Large intestine (tissue), 12 donors: ENCODE results near the gene RPL13A. TPM values are rescaled to one million over a fixed set of nuclear protein-coding genes. Genes with fewer than 3 reads are reported as not detected.

ENCODE experiments used
- DNase-seq, 2 donors: peaks; one replicate each; pipeline versions ENCODE4 v3.0.0 to v3.0.0-alpha.2; 2013
- H3K27ac ChIP-seq: one replicate; pipeline ENCODE4 v1.5.1; 2013; ENCODE audit warnings: low read length
- H3K27me3 ChIP-seq: 2 replicates; pipeline ENCODE4 v1.6.1; 2013; ENCODE audit warnings: low read length; ENCODE audit not compliant: control insufficient read depth, insufficient read depth
- H3K36me3 ChIP-seq: 2 replicates; pipeline ENCODE4 v1.6.1; 2013; ENCODE audit warnings: low read length; ENCODE audit not compliant: control insufficient read depth, insufficient read depth
- H3K4me1 ChIP-seq: one replicate; pipeline ENCODE4 v1.6.1; 2013; ENCODE audit warnings: low read length; ENCODE audit not compliant: control insufficient read depth, insufficient read depth
- H3K4me3 ChIP-seq: one replicate; pipeline ENCODE4 v1.5.1; 2013; ENCODE audit warnings: low read length
- H3K9me3 ChIP-seq: one replicate; pipeline ENCODE4 v1.6.1; 2013; ENCODE audit warnings: mild to moderate bottlenecking, low read depth, low read length, moderate library complexity; ENCODE audit not compliant: control insufficient read depth
- WGBS: methylation state at CpG from one replicate; pipeline ENCODE4 v1.1.5; 2013; ENCODE audit warnings: low lambda C conversion rate; ENCODE audit not compliant: insufficient coverage; 5-methylcytosine and 5-hydroxymethylcytosine counted together
- long read RNA-seq, 11 donors: transcript quantifications; one replicate each; lab custom pipeline, GENCODE V29; 2026
- polyA plus RNA-seq: library from polyadenylated mRNA; unstranded; fragments of 120-200 nt; gene quantifications from one replicate; pipeline ENCODE4 v1.2.1, GENCODE V29; 2013

The RPL13A gene
- 3,839 TPM for polyA plus RNA-seq
- long read RNA-seq, donor 1, transcript RPL13A-204 (5 exons, 728 nt) = minor isoform, 32 of 1,045 reads
- long read RNA-seq, donor 1, transcript RPL13A-214 (8 exons, 1,122 nt) = minor isoform, 28 of 1,045 reads
- long read RNA-seq, donor 1, transcript RPL13A-201 (8 exons, 1,181 nt) = major isoform, 594 of 1,045 reads
- long read RNA-seq, donor 1, partial matches to known transcripts = 377 of 1,045 reads
- long read RNA-seq, donor 1, other reads (novel, unspliced or antisense) = 12 of 1,045 reads
- long read RNA-seq, donor 2, transcript RPL13A-204 (5 exons, 728 nt) = minor isoform, 85 of 1,726 reads
- long read RNA-seq, donor 2, transcript RPL13A-201 (8 exons, 1,181 nt) = major isoform, 997 of 1,726 reads
- long read RNA-seq, donor 2, transcript RPL13A-214 (8 exons, 1,122 nt) = minor isoform, 32 of 1,726 reads
- long read RNA-seq, donor 2, partial matches to known transcripts = 574 of 1,726 reads
- long read RNA-seq, donor 2, other reads (novel, unspliced or antisense) = 33 of 1,726 reads
- long read RNA-seq, donor 3, transcript RPL13A-214 (8 exons, 1,122 nt) = minor isoform, 34 of 2,554 reads
- long read RNA-seq, donor 3, transcript RPL13A-204 (5 exons, 728 nt) = minor isoform, 94 of 2,554 reads
- long read RNA-seq, donor 3, transcript RPL13A-201 (8 exons, 1,181 nt) = major isoform, 1,608 of 2,554 reads
- long read RNA-seq, donor 3, partial matches to known transcripts = 765 of 2,554 reads
- long read RNA-seq, donor 3, other reads (novel, unspliced or antisense) = 48 of 2,554 reads
- long read RNA-seq, donor 4, transcript RPL13A-214 (8 exons, 1,122 nt) = minor isoform, 6 of 200 reads
- long read RNA-seq, donor 4, transcript RPL13A-201 (8 exons, 1,181 nt) = major isoform, 141 of 200 reads
- long read RNA-seq, donor 4, partial matches to known transcripts = 51 of 200 reads
- long read RNA-seq, donor 4, other reads (novel, unspliced or antisense) = 0 of 200 reads
- long read RNA-seq, donor 5, transcript RPL13A-201 (8 exons, 1,181 nt) = major isoform, 541 of 843 reads
- long read RNA-seq, donor 5, transcript RPL13A-204 (5 exons, 728 nt) = minor isoform, 17 of 843 reads
- long read RNA-seq, donor 5, transcript RPL13A-214 (8 exons, 1,122 nt) = minor isoform, 20 of 843 reads
- long read RNA-seq, donor 5, partial matches to known transcripts = 239 of 843 reads
- long read RNA-seq, donor 5, other reads (novel, unspliced or antisense) = 26 of 843 reads
- long read RNA-seq, donor 6, transcript RPL13A-204 (5 exons, 728 nt) = minor isoform, 64 of 2,197 reads
- long read RNA-seq, donor 6, transcript RPL13A-214 (8 exons, 1,122 nt) = minor isoform, 45 of 2,197 reads
- long read RNA-seq, donor 6, transcript RPL13A-201 (8 exons, 1,181 nt) = major isoform, 1,198 of 2,197 reads
- long read RNA-seq, donor 6, partial matches to known transcripts = 856 of 2,197 reads
- long read RNA-seq, donor 6, other reads (novel, unspliced or antisense) = 33 of 2,197 reads
- long read RNA-seq, donor 7, transcript RPL13A-204 (5 exons, 728 nt) = minor isoform, 12 of 818 reads
- long read RNA-seq, donor 7, transcript RPL13A-214 (8 exons, 1,122 nt) = minor isoform, 14 of 818 reads
- long read RNA-seq, donor 7, transcript RPL13A-201 (8 exons, 1,181 nt) = major isoform, 533 of 818 reads
- long read RNA-seq, donor 7, partial matches to known transcripts = 236 of 818 reads
- long read RNA-seq, donor 7, other reads (novel, unspliced or antisense) = 22 of 818 reads
- long read RNA-seq, donor 8, transcript RPL13A-214 (8 exons, 1,122 nt) = minor isoform, 51 of 2,716 reads
- long read RNA-seq, donor 8, transcript RPL13A-204 (5 exons, 728 nt) = minor isoform, 35 of 2,716 reads
- long read RNA-seq, donor 8, transcript RPL13A-201 (8 exons, 1,181 nt) = major isoform, 1,525 of 2,716 reads
- long read RNA-seq, donor 8, partial matches to known transcripts = 1,033 of 2,716 reads
- long read RNA-seq, donor 8, other reads (novel, unspliced or antisense) = 66 of 2,716 reads
- long read RNA-seq, donor 9, transcript RPL13A-204 (5 exons, 728 nt) = minor isoform, 46 of 2,406 reads
- long read RNA-seq, donor 9, transcript RPL13A-214 (8 exons, 1,122 nt) = minor isoform, 58 of 2,406 reads
- long read RNA-seq, donor 9, transcript RPL13A-201 (8 exons, 1,181 nt) = major isoform, 1,379 of 2,406 reads
- long read RNA-seq, donor 9, partial matches to known transcripts = 861 of 2,406 reads
- long read RNA-seq, donor 9, other reads (novel, unspliced or antisense) = 58 of 2,406 reads
- long read RNA-seq, donor 10, transcript RPL13A-204 (5 exons, 728 nt) = minor isoform, 27 of 2,346 reads
- long read RNA-seq, donor 10, transcript RPL13A-214 (8 exons, 1,122 nt) = minor isoform, 47 of 2,346 reads
- long read RNA-seq, donor 10, transcript RPL13A-201 (8 exons, 1,181 nt) = major isoform, 1,469 of 2,346 reads
- long read RNA-seq, donor 10, partial matches to known transcripts = 738 of 2,346 reads
- long read RNA-seq, donor 10, other reads (novel, unspliced or antisense) = 63 of 2,346 reads
- long read RNA-seq, donor 11, transcript RPL13A-201 (8 exons, 1,181 nt) = major isoform, 851 of 1,302 reads
- long read RNA-seq, donor 11, transcript RPL13A-214 (8 exons, 1,122 nt) = minor isoform, 21 of 1,302 reads
- long read RNA-seq, donor 11, transcript RPL13A-204 (5 exons, 728 nt) = minor isoform, 20 of 1,302 reads
- long read RNA-seq, donor 11, partial matches to known transcripts = 385 of 1,302 reads
- long read RNA-seq, donor 11, other reads (novel, unspliced or antisense) = 23 of 1,302 reads

GRCh38 chr19:49487277-49488045, at the start of gene RPL13A:
TSS of gene RPL13A (plus strand) at chr19:49487608. CDS start at chr19:49487630, 22 bp downstream.
- H3K27ac ChIP-seq = peak within 1 kb of the TSS; percentile 83
- H3K36me3 ChIP-seq = peaks cover 36% of the 10 kb centered on the region
- H3K9me3 ChIP-seq = no peaks in the 10 kb centered on the region
- peak; percentile 100 for DNase-seq
- WGBS = no CpG with 5 or more reads among the region's 57 CpGs
- H3K27me3 ChIP-seq = no peaks in the 10 kb centered on the region
- H3K4me3 ChIP-seq = peak within 1 kb of the TSS; percentile 99
- peaks cover 34% of the 10 kb centered on the region for H3K4me1 ChIP-seq

- Histone ChIP-seq H3K9me3 (peaks cover 2% of the 10 kb centered on the region), H3K4me3 (no peak overlapping the region), H3K27ac (no peak overlapping the region), H3K4me1 (peaks cover 2% of the 10 kb centered on the region), H3K27me3 (peaks cover 93% of the 10 kb centered on the region), H3K36me3 (no peaks in the 10 kb centered on the region)
- no peak for DNase-seq
- WGBS = 0% methylated on average over 1 of the region's 6 CpGs
Measured at GRCh38 chr19:49438261-49438660, 49.1 kb upstream of the RPL13A start.

GRCh38 chr19:49439836-49440235, 47.6 kb upstream of the RPL13A start:
- no peak for DNase-seq
- Histone ChIP-seq H3K4me3 (no peak overlapping the region), H3K27ac (no peak overlapping the region), H3K27me3 (peaks cover 77% of the 10 kb centered on the region), H3K4me1 (peaks cover 2% of the 10 kb centered on the region), H3K36me3 (no peaks in the 10 kb centered on the region), H3K9me3 (no peaks in the 10 kb centered on the region)
- no CpG with 5 or more reads among the region's 6 CpGs for WGBS

- H3K27ac ChIP-seq = no peak overlapping the region
- H3K36me3 ChIP-seq = no peaks in the 10 kb centered on the region
- no peak overlapping the region for H3K4me3 ChIP-seq
- peaks cover 69% of the 10 kb centered on the region for H3K27me3 ChIP-seq
- 23% methylated on average over 4 of the region's 19 CpGs for WGBS
- no peak for DNase-seq
- H3K9me3 ChIP-seq = no peaks in the 10 kb centered on the region
- peaks cover 2% of the 10 kb centered on the region for H3K4me1 ChIP-seq
Measured at GRCh38 chr19:49440439-49441209, 46.8 kb upstream of the RPL13A start.

GRCh38 chr19:49441210-49441959, 46.0 kb upstream of the RPL13A start, which contains the start of gene SLC17A7:
TSS of gene SLC17A7 (minus strand) at chr19:49441527. CDS start at chr19:49441379, 148 bp downstream.
- Histone ChIP-seq H3K9me3 (no peaks in the 10 kb centered on the region), H3K27ac (no peak within 1 kb of the TSS), H3K36me3 (peaks cover 1% of the 10 kb centered on the region), H3K27me3 (peaks cover 62% of the 10 kb centered on the region), H3K4me1 (peaks cover 2% of the 10 kb centered on the region), H3K4me3 (no peak within 1 kb of the TSS)
- WGBS = 25% methylated on average over 4 of the region's 56 CpGs
- no peak for DNase-seq

GRCh38 chr19:49441960-49442350, 45.5 kb upstream of the RPL13A start:
- H3K36me3 ChIP-seq = peaks cover 6% of the 10 kb centered on the region
- peaks cover 56% of the 10 kb centered on the region for H3K27me3 ChIP-seq
- H3K4me3 ChIP-seq = no peak overlapping the region
- no peak overlapping the region for H3K27ac ChIP-seq
- H3K9me3 ChIP-seq = no peaks in the 10 kb centered on the region
- no peak for DNase-seq
- WGBS = 34% methylated on average over 7 of the region's 14 CpGs
- H3K4me1 ChIP-seq = peaks cover 2% of the 10 kb centered on the region

GRCh38 chr19:49442354-49442753, 45.1 kb upstream of the RPL13A start:
- Histone ChIP-seq H3K4me1 (peaks cover 2% of the 10 kb centered on the region), H3K9me3 (no peaks in the 10 kb centered on the region), H3K27me3 (peaks cover 52% of the 10 kb centered on the region), H3K36me3 (peaks cover 9% of the 10 kb centered on the region), H3K4me3 (no peak overlapping the region), H3K27ac (no peak overlapping the region)
- DNase-seq = no peak
- 8% methylated on average over 2 of the region's 11 CpGs for WGBS
